ENCODE data around the gene FOXP1.

The FOXP1 gene

GRCh38 chr3:71258116-71258515 is 325.4 kb downstream of the FOXP1 start:
- no peak for TF ChIP-seq TAF1 (IDR thresholded peaks at IDR 0.05; ENCODE audit: borderline replicate concordance, insufficient read depth, low read length)

- TF ChIP-seq, protein P1, sequence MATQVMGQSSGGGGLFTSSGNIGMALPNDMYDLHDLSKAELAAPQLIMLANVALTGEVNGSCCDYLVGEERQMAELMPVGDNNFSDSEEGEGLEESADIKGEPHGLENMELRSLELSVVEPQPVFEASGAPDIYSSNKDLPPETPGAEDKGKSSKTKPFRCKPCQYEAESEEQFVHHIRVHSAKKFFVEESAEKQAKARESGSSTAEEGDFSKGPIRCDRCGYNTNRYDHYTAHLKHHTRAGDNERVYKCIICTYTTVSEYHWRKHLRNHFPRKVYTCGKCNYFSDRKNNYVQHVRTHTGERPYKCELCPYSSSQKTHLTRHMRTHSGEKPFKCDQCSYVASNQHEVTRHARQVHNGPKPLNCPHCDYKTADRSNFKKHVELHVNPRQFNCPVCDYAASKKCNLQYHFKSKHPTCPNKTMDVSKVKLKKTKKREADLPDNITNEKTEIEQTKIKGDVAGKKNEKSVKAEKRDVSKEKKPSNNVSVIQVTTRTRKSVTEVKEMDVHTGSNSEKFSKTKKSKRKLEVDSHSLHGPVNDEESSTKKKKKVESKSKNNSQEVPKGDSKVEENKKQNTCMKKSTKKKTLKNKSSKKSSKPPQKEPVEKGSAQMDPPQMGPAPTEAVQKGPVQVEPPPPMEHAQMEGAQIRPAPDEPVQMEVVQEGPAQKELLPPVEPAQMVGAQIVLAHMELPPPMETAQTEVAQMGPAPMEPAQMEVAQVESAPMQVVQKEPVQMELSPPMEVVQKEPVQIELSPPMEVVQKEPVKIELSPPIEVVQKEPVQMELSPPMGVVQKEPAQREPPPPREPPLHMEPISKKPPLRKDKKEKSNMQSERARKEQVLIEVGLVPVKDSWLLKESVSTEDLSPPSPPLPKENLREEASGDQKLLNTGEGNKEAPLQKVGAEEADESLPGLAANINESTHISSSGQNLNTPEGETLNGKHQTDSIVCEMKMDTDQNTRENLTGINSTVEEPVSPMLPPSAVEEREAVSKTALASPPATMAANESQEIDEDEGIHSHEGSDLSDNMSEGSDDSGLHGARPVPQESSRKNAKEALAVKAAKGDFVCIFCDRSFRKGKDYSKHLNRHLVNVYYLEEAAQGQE (IDR thresholded peaks at IDR 0.05; ENCODE audit: insufficient read depth in 1 of 2, low read depth in 2 of 2, low read length in 2 of 2), result no peak
- no peak for TF ChIP-seq FOXP2 (optimal IDR thresholded peaks at IDR 0.05; ENCODE audit: borderline replicate concordance, extremely low read depth, extremely low read length, insufficient read depth)
- no peak for TF ChIP-seq SIN3A (IDR thresholded peaks at IDR 0.05; ENCODE audit: borderline replicate concordance, insufficient read depth, low read length)
- TF ChIP-seq POLR2AphosphoS5 (IDR thresholded peaks at IDR 0.05; ENCODE audit: low read depth, low read length), result no peak
- no peak for TF ChIP-seq TAF1 (IDR thresholded peaks at IDR 0.05; ENCODE audit: borderline replicate concordance, insufficient read depth, low read length)
Observed at GRCh38 chr3:71255498-71255897, 328.0 kb downstream of the FOXP1 start.

DNA sequence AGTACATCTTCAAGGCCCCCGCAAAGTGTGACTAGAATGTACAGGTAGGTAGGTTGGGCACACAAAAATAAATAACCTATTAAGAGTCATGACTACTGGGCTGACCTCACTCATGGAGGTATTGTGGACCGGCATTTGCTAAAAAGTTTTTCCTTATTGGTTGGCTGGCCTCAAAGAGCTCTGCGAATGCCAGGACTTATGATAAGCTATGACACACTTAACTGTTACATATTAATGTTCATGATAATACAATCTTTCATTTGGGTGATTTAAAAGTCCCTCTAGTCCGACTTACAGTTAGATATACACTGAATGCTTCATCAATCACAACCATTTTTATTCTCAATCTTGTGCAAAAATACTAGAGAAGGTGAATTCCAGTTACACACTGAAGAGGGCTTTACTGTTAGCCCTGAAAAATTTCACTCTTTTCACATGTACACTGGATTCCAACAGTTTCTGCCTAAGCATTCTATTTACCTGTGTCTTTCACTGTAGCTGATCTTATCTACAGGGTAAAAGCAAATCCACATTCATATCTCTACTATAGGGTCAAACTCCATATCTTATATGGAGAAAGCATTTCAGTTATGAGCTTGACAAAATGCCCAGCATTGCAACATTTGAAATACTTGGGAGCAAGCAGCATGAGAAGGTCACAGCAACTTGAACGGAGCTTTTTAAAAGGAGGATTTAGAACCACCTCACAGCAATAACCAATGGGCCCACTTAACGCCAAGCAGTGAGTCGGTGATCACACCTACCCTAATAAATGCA is 329.1 kb downstream of the FOXP1 start:
- TF ChIP-seq, protein P1 (IDR thresholded peaks at IDR 0.05; ENCODE audit: insufficient read depth in 1 of 2, low read depth in 2 of 2, low read length in 2 of 2), result no peak
- TF ChIP-seq POLR2AphosphoS5 (IDR thresholded peaks at IDR 0.05; ENCODE audit: low read depth, low read length), result no peak

DNA sequence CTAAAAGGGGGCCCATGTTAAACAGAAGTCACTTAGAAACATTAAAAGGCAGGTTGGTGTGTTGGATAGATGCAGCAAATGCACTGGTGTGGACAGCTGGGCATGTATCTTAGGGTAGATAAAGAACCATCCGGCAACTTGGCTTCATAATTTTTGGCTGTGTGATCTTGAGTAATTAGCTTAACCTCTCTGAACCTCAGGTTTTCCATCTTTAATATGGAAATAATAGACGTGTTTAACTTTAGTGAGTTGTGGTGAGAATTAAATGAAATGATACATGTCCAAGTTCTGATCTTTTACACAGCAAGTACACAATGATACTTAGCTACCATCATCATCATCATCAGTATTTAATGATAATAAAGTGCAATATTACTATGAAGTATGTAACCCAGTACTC is 330.4 kb downstream of the FOXP1 start:
- TF ChIP-seq FOXP2 (optimal IDR thresholded peaks at IDR 0.05; ENCODE audit: borderline replicate concordance, extremely low read depth, extremely low read length, insufficient read depth) (no peak), SIN3A (IDR thresholded peaks at IDR 0.05; ENCODE audit: borderline replicate concordance, insufficient read depth, low read length) (no peak), POLR2AphosphoS5 (IDR thresholded peaks at IDR 0.05; ENCODE audit: low read depth, low read length) (no peak), TAF1 (IDR thresholded peaks at IDR 0.05; ENCODE audit: borderline replicate concordance, insufficient read depth, low read length) (no peak)
- TF ChIP-seq, protein P1 (IDR thresholded peaks at IDR 0.05; ENCODE audit: insufficient read depth in 1 of 2, low read depth in 2 of 2, low read length in 2 of 2), result no peak

DNA sequence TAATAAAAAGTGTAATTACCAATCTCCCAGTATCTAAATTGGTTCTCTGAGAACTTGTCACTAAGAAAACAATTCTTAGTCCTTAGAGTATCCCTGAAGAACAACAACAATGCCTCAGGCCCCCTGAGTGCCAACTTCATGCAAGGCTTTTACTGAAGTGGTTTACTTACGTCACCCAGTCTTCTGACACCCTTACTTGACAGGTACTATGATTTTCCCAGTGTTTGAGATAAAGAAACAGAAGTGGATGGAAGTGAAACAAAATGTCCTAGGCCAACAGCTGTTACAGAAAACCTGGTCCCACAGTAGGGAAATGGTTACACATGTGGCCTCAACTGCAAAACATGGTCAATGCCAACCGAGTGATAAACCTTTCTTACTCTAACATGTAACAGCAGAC is 331.1 kb downstream of the FOXP1 start:
- TF ChIP-seq FOXP2 (optimal IDR thresholded peaks at IDR 0.05; ENCODE audit: borderline replicate concordance, extremely low read depth, extremely low read length, insufficient read depth), result no peak
- TF ChIP-seq, protein P1 (IDR thresholded peaks at IDR 0.05; ENCODE audit: insufficient read depth in 1 of 2, low read depth in 2 of 2, low read length in 2 of 2), result no peak
- no peak for TF ChIP-seq POLR2AphosphoS5 (IDR thresholded peaks at IDR 0.05; ENCODE audit: low read depth, low read length)
- no peak for TF ChIP-seq TAF1 (IDR thresholded peaks at IDR 0.05; ENCODE audit: borderline replicate concordance, insufficient read depth, low read length)
- TF ChIP-seq SIN3A (IDR thresholded peaks at IDR 0.05; ENCODE audit: borderline replicate concordance, insufficient read depth, low read length), result no peak
